ENCODE data around the gene AGAP1. TPM values are rescaled to one million over a fixed set of nuclear protein-coding genes. Genes with fewer than 3 reads are reported as not detected.

Gene AGAP1
- total and polyA plus RNA-seq, 11 donors = 5.9 to 21.6 (median 18.9) TPM

DNA sequence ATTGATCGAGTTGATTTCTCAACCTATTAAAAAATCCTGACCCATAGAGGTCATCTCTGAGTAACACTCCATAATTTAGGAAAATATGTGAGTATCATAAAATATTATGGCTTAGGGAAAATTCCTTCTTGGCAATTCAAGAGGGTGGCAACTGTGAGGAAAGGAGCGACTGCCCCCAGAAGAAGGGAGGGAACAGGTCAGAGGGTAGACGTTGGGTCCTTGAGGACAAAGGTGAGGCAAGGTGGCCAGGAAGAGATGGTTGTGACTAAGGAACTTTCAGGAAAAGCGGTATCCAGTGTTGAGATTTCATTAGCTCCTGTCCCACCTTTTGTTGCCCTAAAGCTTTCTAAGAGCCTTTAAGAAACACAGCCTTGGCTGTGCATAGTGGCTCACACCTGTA lies 10.5 kb upstream of the AGAP1 start:
- ATAC-seq = no peak
- Histone ChIP-seq H3K9me3 (no peaks in the 10 kb centered on the region), H3K27ac (no peak overlapping the region), H3K36me3 (no peaks in the 10 kb centered on the region), H3K4me3 (no peak overlapping the region), H3K27me3 (no peaks in the 10 kb centered on the region), H3K4me1 (no peaks in the 10 kb centered on the region)
- WGBS, 4 donors = 70 to 72% (median 71%) methylated on average over 4 of the region's 4 CpGs
- DNase-seq = no peak
- TF ChIP-seq POLR2A (IDR thresholded peaks at IDR 0.05) (no peak), CTCF (IDR thresholded peaks at IDR 0.05) (no peak)
- intact Hi-C loops (cut with DNase I) = no loop called here

DNA sequence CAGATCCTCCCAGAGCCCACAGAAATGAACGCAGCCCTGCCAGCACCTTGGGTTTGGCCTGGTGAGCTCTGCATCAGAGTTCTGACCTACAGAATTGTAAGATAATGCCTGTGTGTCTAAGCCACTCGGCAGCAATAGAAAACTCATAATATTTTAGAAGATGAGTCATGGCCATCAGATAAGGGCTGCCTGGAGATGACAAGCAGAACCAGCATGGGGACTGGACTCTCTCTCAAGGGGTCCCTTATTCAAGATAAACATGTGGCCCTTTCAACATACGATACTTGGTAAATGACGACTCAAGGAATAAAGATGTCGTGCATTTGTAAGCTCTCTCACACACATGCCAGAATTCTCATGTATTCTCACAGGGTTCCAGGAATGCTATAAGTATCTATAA lies 8.5 kb upstream of the AGAP1 start:
- WGBS, 4 donors = 75 to 80% (median 80%) methylated on average over 5 of the region's 5 CpGs
- Histone ChIP-seq H3K27ac (no peak overlapping the region), H3K9me3 (peaks cover 0 to 8% (median 0%) of the 10 kb centered on the region in 12 donors), H3K27me3 (no peaks in the 10 kb centered on the region), H3K4me3 (no peak overlapping the region), H3K36me3 (no peaks in the 10 kb centered on the region), H3K4me1 (no peaks in the 10 kb centered on the region)
- TF ChIP-seq CTCF (IDR thresholded peaks at IDR 0.05) (no peak), POLR2A (IDR thresholded peaks at IDR 0.05) (no peak)
- intact Hi-C loops (cut with DNase I) = no loop called here
- no peak for DNase-seq
- ATAC-seq = no peak

DNA sequence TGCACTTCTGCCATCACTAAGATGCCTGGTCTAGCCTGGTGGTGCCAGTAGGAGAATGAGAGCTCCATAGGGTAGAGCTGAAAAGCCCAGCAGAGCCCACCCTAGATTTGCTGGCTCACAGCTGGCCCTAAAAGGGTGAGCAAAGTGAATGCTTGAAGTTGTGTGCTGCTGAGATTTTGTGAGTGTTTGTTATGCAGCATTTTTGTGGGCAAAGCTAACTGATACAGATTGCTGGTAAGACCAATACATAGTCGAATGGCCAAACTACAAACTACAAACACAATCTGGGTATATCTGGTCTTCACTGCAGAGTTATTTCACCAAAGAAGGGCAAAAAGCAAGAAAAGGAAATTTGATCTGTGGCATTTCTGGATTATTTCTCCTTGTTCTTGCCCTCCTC lies 7.1 kb upstream of the AGAP1 start:
- Histone ChIP-seq H3K27me3 (no peaks in the 10 kb centered on the region), H3K4me1 (no peaks in the 10 kb centered on the region), H3K36me3 (no peaks in the 10 kb centered on the region), H3K4me3 (no peak overlapping the region), H3K27ac (no peak overlapping the region), H3K9me3 (peaks cover 0 to 13% (median under 1%) of the 10 kb centered on the region in 12 donors)
- DNase-seq (no peak), ATAC-seq (no peak)
- TF ChIP-seq CTCF (IDR thresholded peaks at IDR 0.05) = no peak
- no peak for TF ChIP-seq POLR2A (IDR thresholded peaks at IDR 0.05)
- 78 to 88% (median 83%) methylated on average over 1 of the region's 1 CpG for WGBS, 4 donors
- intact Hi-C loops (cut with DNase I) = no loop called here

- ATAC-seq (no peak), DNase-seq (no peak)
- Histone ChIP-seq H3K36me3 (no peaks in the 10 kb centered on the region), H3K9me3 (peaks cover 0 to 21% (median 2%) of the 10 kb centered on the region in 12 donors), H3K4me3 (no peak overlapping the region), H3K27ac (no peak overlapping the region), H3K4me1 (peaks cover 0 to 13% (median 7%) of the 10 kb centered on the region in 12 donors), H3K27me3 (peaks cover 0 to 16% (median 0%) of the 10 kb centered on the region in 9 donors)
- no peak for TF ChIP-seq CTCF (IDR thresholded peaks at IDR 0.05)
- no peak for TF ChIP-seq POLR2A (IDR thresholded peaks at IDR 0.05)
- intact Hi-C loops (cut with DNase I) = loop anchor here in 6 of 10 donors (5.0 to 10.0 kb wide), 8 partner anchors 55 to 355 kb away; no protein-coding TSS in a partner anchor
- 83 to 88% (median 84%) methylated on average over 2 of the region's 2 CpGs for WGBS, 4 donors
Observed at GRCh38 chr2:235489897-235490296, 3.9 kb upstream of the AGAP1 start.

All from heart left ventricle (tissue), 16 donors.